GM12878 (cell line): Measurements from ENCODE around the gene IL12B. TPM values are rescaled to one million over a fixed set of nuclear protein-coding genes. Genes with fewer than 3 reads are reported as not detected.

ENCODE experiments used
- ATAC-seq: fragments of 200-7000 bp; cut with Tn5 transposase; 3 replicates; pipeline ENCODE4 v1.9.1; 2020; ENCODE audit warnings: mild to moderate bottlenecking, moderate library complexity
- BruUV-seq: library from RNA; stranded (reverse); fragments of 400-500 nt; replicated peaks from 2 replicates; lab custom pipeline; 2021; lab: Mats Ljungman, UMichigan
- CTCF ChIA-PET: fragments of 300-600 bp; sonication (Branson Sonifier 250); formaldehyde crosslinking; extraction: SDS; loops from one replicate; lab custom pipeline; 2021; ENCODE audit warnings: inconsistent platforms; lab: Yijun Ruan, JAX
- POLR2A ChIA-PET: fragments of 350-600 bp; formaldehyde crosslinking; extraction: SDS; loops from one replicate; lab custom pipeline; 2021; ENCODE audit warnings: inconsistent platforms; lab: Charles Lee
- RAD21 ChIA-PET: fragments of 300-600 bp; sonication (Branson Sonifier 250); formaldehyde crosslinking; loops from one replicate; lab custom pipeline; 2023; ENCODE audit warnings: antibody characterized with exemption; ENCODE audit not compliant: unreplicated experiment; lab: Charles Lee
- SMC1A ChIA-PET: fragments of 300-600 bp; sonication (Branson Sonifier 250); formaldehyde crosslinking; loops from one replicate; lab custom pipeline; 2023; ENCODE audit not compliant: unreplicated experiment, uncharacterized antibody; lab: Charles Lee
- DNase-seq: peaks from one replicate; pipeline ENCODE4 v3.0.0-alpha.2; 2011; ENCODE audit warnings: low read depth, low spot score
- FAIRE-seq: peaks from 3 replicates; lab custom pipeline; 2011; peaks lifted over from hg19 to GRCh38; lab: Jason Lieb, UNC
- H2AFZ ChIP-seq: 2 replicates; pipeline ENCODE4 v1.6.0; 2011; ENCODE audit warnings: low read depth, low read length, control low read depth; ENCODE audit not compliant: control insufficient read depth
- H3K27ac ChIP-seq: 2 replicates; pipeline ENCODE4 v1.5.1; 2011; ENCODE audit warnings: control low read depth; ENCODE audit not compliant: control insufficient read depth, insufficient read depth
- H3K27me3 ChIP-seq, 2 experiments: replicated peaks in 1 of 2; 2 replicates each; pipeline versions ENCODE4 v1.6.0 to v1.6.1; 2011; ENCODE audit warnings: low read length in 1 of 2; ENCODE audit not compliant: control insufficient read depth in 2 of 2, insufficient read depth in 2 of 2
- H3K36me3 ChIP-seq, 2 experiments: 2 replicates each; pipeline ENCODE4 v1.5.1; 2011; ENCODE audit warnings: low read length in 1 of 2; ENCODE audit not compliant: control insufficient read depth in 2 of 2, insufficient read depth in 2 of 2
- H3K4me1 ChIP-seq: 2 replicates; pipeline ENCODE4 v1.6.1; 2011; ENCODE audit warnings: mild to moderate bottlenecking, low read length, moderate library complexity, mixed read lengths; ENCODE audit not compliant: control insufficient read depth, insufficient read depth
- H3K4me2 ChIP-seq: 2 replicates; pipeline ENCODE4 v1.6.0; 2011; ENCODE audit warnings: control low read depth; ENCODE audit not compliant: control insufficient read depth, insufficient read depth
- H3K4me3 ChIP-seq: fragments of 200-600 bp; sonication (generic); 2 replicates; pipeline ENCODE4 v1.5.1; 2016
- H3K79me2 ChIP-seq: 2 replicates; pipeline ENCODE4 v1.6.0; 2011; ENCODE audit warnings: low read length; ENCODE audit not compliant: control insufficient read depth, insufficient read depth
- H3K9ac ChIP-seq: 2 replicates; pipeline ENCODE4 v1.8.0; 2011; ENCODE audit warnings: low read length, control low read depth, mixed read lengths; ENCODE audit not compliant: control insufficient read depth, insufficient read depth
- H3K9me3 ChIP-seq: replicated peaks from 3 replicates; pipeline ENCODE4 v1.5.1; 2011; ENCODE audit warnings: mild to moderate bottlenecking, low read length; ENCODE audit not compliant: control insufficient read depth, insufficient read depth
- H4K20me1 ChIP-seq: 2 replicates; pipeline ENCODE4 v1.6.0; 2011; ENCODE audit not compliant: control insufficient read depth, insufficient read depth
- ATF7 ChIP-seq: fragments of 450-650 bp; IDR thresholded peaks from 2 replicates; pipeline ENCODE4 v1.6.1; 2016; ENCODE audit warnings: low read depth, mild to moderate bottlenecking
- FOS ChIP-seq: IDR thresholded peaks from 3 replicates; pipeline ENCODE4 v1.6.1; 2011; ENCODE audit warnings: borderline replicate concordance; ENCODE audit not compliant: insufficient read length; ENCODE audit errors: extremely low read depth
- HCFC1 ChIP-seq: fragments of 150-350 bp; IDR thresholded peaks from 2 replicates; pipeline ENCODE4 v1.6.1; 2014; ENCODE audit warnings: low read length
- KAT2A ChIP-seq: conservative IDR thresholded peaks from 2 replicates; pipeline ENCODE4 v1.6.1; 2011; ENCODE audit warnings: low read depth, low read length; ENCODE audit not compliant: control insufficient read depth
- MYB ChIP-seq: fragments of 150-350 bp; IDR thresholded peaks from 2 replicates; pipeline ENCODE4 v1.6.1; 2014; ENCODE audit warnings: mild to moderate bottlenecking, low read depth, low read length, borderline replicate concordance
- NR2F1 ChIP-seq: fragments of 450-650 bp; conservative IDR thresholded peaks from 2 replicates; pipeline ENCODE4 v1.6.1; 2017; ENCODE audit warnings: mild to moderate bottlenecking
- PAX8 ChIP-seq: fragments of 450-650 bp; IDR thresholded peaks from 2 replicates; pipeline ENCODE4 v1.6.1; 2017; ENCODE audit warnings: mild to moderate bottlenecking, moderate library complexity
- RFX5 ChIP-seq: IDR thresholded peaks from 2 replicates; pipeline ENCODE4 v1.6.1; 2011; ENCODE audit warnings: low read depth, low read length, improper control_type of control experiment
- SIN3A ChIP-seq: IDR thresholded peaks from 2 replicates; pipeline ENCODE4 v1.6.1; 2012; ENCODE audit warnings: low read depth, low read length, improper control_type of control experiment
- WRNIP1 ChIP-seq: IDR thresholded peaks from 2 replicates; pipeline ENCODE4 v1.6.1; 2011; ENCODE audit warnings: low read depth, low read length, improper control_type of control experiment, borderline replicate concordance
- WGBS: methylation state at CpG from one replicate; pipeline ENCODE4 v1.1.6; 2016; ENCODE audit warnings: low lambda C conversion rate; ENCODE audit not compliant: insufficient replicate concordance, insufficient coverage; ENCODE audit errors: missing lambda C conversion rate; 5-methylcytosine and 5-hydroxymethylcytosine counted together
- in situ Hi-C: fragments of 300-500 bp; cut with MboI; formaldehyde crosslinking; loops from 9 replicates; pipeline ENCODE4 v1.14.3; 2018; ENCODE audit warnings: mixed read lengths
- intact Hi-C: fragments of 100-400 bp; cut with micrococcal nuclease; formaldehyde crosslinking; loops from one replicate; pipeline ENCODE4 v1.14.2; 2022; ENCODE audit not compliant: unreplicated experiment
- polyA plus RNA-seq, 11 experiments: library from polyadenylated mRNA; depleted of rRNA in 4 of 11; unstranded in 6 of 11; stranded (reverse) in 5 of 11; fragments of >200 nt; fragmentation: Nextera tagmentation in 4 of 11; fragmentation: Illumina TruSeq in 1 of 11; extraction: Ambion mirVana in 4 of 11; extraction: Trizol in 1 of 11; gene quantifications; 1 replicate in 1 of 11; 2 replicates in 10 of 11; pipeline versions ENCODE4 v1.2.1 to v1.2.3, GENCODE V29; 2011 to 2016; ENCODE audit warnings: inconsistent platforms in 2 of 11, missing spikeins in 2 of 11, low read depth in 1 of 11
- total RNA-seq, 4 experiments: library from RNA; depleted of rRNA in 3 of 4; stranded (reverse); fragments of >200 nt in 3 of 4; fragmentation: Illumina TruSeq in 1 of 4; extraction: Trizol in 1 of 4; gene quantifications; 2 replicates each; pipeline versions ENCODE4 v1.2.1 to v1.2.3, GENCODE V29; 2013 to 2021
- TF ChIP-seq, protein P1 (sequence below): IDR thresholded peaks from 2 replicates; pipeline ENCODE4 v1.6.1; 2011; ENCODE audit warnings: borderline replicate concordance, low read depth, mild to moderate bottlenecking, moderate library complexity, low read length; ENCODE audit not compliant: insufficient read depth, poor library complexity, severe bottlenecking
- TF ChIP-seq, protein P2 (sequence below): fragments of 450-650 bp; formaldehyde crosslinking; IDR thresholded peaks from 2 replicates; pipeline ENCODE4 v1.5.0; 2022; ENCODE audit warnings: mild to moderate bottlenecking, missing genetic modification characterization
- TF ChIP-seq, protein P3 (sequence below): IDR thresholded peaks from 2 replicates; pipeline ENCODE4 v1.6.1; 2012; ENCODE audit warnings: improper control_type of control experiment, low read depth, low read length; ENCODE audit not compliant: insufficient replicate concordance

Gene IL12B
- total and polyA plus RNA-seq, 10 of the 15 experiments (the other 5 are each of a cell fraction or from before 2014, with no cell fraction given) = 0.15 to 0.72 (median 0.45) TPM

- Histone ChIP-seq H3K4me2 (no peak overlapping the region), H3K27me3 (0 out of 4 replicates have a peak, but pooled peaks cover 0 to 3% of the 10 kb centered on the region in 2 experiments), H3K4me1 (no peaks in the 10 kb centered on the region), H3K9ac (no peak overlapping the region), H4K20me1 (no peaks in the 10 kb centered on the region), H3K79me2 (no peaks in the 10 kb centered on the region), H3K9me3 (no peaks in the 10 kb centered on the region), H3K36me3 (no peaks in the 10 kb centered on the region), H2AFZ (no peak overlapping the region), H3K4me3 (no peak overlapping the region), H3K27ac (no peak overlapping the region)
- ChIA-PET CTCF (interaction anchor here (0.6 to 2.5 kb wide), 9 partner anchors 8 to 663 kb away, joined by 3 to 12 read pairs (median 3); no protein-coding TSS in a partner anchor), RAD21 (interaction anchor here (1.2 kb wide), 1 partner anchor 167 kb away, joined by 3 read pairs; no protein-coding TSS in a partner anchor), SMC1A (interaction anchor here (0.6 to 4.2 kb wide), 8 partner anchors 7 to 1149 kb away, joined by 3 to 12 read pairs (median 4); no protein-coding TSS in a partner anchor), POLR2A (interaction anchor here (0.5 kb wide), 1 partner anchor 22 kb away, joined by 4 read pairs; no protein-coding TSS in a partner anchor)
- no peak for ATAC-seq
- FAIRE-seq = no peak
- intact Hi-C loops (loop anchor here (10.0 kb wide), 1 partner anchor 441 kb away; no protein-coding TSS in a partner anchor), in situ Hi-C loops (loop anchor here (10.0 kb wide), 1 partner anchor 661 kb away; no protein-coding TSS in a partner anchor)
- WGBS = 82% methylated on average over 3 of the region's 3 CpGs
- BruUV-seq = no TSS peak
- DNase-seq = no peak
- TF ChIP-seq, protein P1, sequence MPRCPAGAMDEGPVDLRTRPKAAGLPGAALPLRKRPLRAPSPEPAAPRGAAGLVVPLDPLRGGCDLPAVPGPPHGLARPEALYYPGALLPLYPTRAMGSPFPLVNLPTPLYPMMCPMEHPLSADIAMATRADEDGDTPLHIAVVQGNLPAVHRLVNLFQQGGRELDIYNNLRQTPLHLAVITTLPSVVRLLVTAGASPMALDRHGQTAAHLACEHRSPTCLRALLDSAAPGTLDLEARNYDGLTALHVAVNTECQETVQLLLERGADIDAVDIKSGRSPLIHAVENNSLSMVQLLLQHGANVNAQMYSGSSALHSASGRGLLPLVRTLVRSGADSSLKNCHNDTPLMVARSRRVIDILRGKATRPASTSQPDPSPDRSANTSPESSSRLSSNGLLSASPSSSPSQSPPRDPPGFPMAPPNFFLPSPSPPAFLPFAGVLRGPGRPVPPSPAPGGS = no peak
- TF ChIP-seq, protein P2, sequence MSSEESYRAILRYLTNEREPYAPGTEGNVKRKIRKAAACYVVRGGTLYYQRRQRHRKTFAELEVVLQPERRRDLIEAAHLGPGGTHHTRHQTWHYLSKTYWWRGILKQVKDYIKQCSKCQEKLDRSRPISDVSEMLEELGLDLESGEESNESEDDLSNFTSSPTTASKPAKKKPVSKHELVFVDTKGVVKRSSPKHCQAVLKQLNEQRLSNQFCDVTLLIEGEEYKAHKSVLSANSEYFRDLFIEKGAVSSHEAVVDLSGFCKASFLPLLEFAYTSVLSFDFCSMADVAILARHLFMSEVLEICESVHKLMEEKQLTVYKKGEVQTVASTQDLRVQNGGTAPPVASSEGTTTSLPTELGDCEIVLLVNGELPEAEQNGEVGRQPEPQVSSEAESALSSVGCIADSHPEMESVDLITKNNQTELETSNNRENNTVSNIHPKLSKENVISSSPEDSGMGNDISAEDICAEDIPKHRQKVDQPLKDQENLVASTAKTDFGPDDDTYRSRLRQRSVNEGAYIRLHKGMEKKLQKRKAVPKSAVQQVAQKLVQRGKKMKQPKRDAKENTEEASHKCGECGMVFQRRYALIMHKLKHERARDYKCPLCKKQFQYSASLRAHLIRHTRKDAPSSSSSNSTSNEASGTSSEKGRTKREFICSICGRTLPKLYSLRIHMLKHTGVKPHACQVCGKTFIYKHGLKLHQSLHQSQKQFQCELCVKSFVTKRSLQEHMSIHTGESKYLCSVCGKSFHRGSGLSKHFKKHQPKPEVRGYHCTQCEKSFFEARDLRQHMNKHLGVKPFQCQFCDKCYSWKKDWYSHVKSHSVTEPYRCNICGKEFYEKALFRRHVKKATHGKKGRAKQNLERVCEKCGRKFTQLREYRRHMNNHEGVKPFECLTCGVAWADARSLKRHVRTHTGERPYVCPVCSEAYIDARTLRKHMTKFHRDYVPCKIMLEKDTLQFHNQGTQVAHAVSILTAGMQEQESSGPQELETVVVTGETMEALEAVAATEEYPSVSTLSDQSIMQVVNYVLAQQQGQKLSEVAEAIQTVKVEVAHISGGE (CRISPR knock-in tag) = no peak
- no peak for TF ChIP-seq SIN3A
- TF ChIP-seq NR2F1 = no peak
- TF ChIP-seq FOS = no peak
- no peak for TF ChIP-seq MYB
- no peak for TF ChIP-seq RFX5
- TF ChIP-seq HCFC1 = no peak
- no peak for TF ChIP-seq ATF7
- TF ChIP-seq, protein P3, sequence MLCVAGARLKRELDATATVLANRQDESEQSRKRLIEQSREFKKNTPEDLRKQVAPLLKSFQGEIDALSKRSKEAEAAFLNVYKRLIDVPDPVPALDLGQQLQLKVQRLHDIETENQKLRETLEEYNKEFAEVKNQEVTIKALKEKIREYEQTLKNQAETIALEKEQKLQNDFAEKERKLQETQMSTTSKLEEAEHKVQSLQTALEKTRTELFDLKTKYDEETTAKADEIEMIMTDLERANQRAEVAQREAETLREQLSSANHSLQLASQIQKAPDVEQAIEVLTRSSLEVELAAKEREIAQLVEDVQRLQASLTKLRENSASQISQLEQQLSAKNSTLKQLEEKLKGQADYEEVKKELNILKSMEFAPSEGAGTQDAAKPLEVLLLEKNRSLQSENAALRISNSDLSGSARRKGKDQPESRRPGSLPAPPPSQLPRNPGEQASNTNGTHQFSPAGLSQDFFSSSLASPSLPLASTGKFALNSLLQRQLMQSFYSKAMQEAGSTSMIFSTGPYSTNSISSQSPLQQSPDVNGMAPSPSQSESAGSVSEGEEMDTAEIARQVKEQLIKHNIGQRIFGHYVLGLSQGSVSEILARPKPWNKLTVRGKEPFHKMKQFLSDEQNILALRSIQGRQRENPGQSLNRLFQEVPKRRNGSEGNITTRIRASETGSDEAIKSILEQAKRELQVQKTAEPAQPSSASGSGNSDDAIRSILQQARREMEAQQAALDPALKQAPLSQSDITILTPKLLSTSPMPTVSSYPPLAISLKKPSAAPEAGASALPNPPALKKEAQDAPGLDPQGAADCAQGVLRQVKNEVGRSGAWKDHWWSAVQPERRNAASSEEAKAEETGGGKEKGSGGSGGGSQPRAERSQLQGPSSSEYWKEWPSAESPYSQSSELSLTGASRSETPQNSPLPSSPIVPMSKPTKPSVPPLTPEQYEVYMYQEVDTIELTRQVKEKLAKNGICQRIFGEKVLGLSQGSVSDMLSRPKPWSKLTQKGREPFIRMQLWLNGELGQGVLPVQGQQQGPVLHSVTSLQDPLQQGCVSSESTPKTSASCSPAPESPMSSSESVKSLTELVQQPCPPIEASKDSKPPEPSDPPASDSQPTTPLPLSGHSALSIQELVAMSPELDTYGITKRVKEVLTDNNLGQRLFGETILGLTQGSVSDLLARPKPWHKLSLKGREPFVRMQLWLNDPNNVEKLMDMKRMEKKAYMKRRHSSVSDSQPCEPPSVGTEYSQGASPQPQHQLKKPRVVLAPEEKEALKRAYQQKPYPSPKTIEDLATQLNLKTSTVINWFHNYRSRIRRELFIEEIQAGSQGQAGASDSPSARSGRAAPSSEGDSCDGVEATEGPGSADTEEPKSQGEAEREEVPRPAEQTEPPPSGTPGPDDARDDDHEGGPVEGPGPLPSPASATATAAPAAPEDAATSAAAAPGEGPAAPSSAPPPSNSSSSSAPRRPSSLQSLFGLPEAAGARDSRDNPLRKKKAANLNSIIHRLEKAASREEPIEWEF = no peak
- no peak for TF ChIP-seq PAX8
- no peak for TF ChIP-seq KAT2A
- no peak for TF ChIP-seq WRNIP1
These were observed 6.1 kb downstream of the IL12B start for GRCh38 chr5:159324102-159324755.
